ENCODE results near the gene CHCT1.

The CHCT1 gene

GRCh38 chr17:60442271-60443173 lies 20.2 kb downstream of the CHCT1 start:
- FAIRE-seq (peak; percentile 94), DNase-seq (ENCODE audit: insufficient read length, low spot score) (no peak)
- TF ChIP-seq POLR2A (IDR thresholded peaks at IDR 0.05; ENCODE audit: low read depth, low read length) = no peak

- FAIRE-seq = no peak
- no peak for DNase-seq (ENCODE audit: insufficient read length, low spot score)
- TF ChIP-seq POLR2A (IDR thresholded peaks at IDR 0.05; ENCODE audit: low read depth, low read length) = no peak
These were observed 21.4 kb downstream of the CHCT1 start for GRCh38 chr17:60443713-60444112.

GRCh38 chr17:60445144-60445543 lies 22.9 kb downstream of the CHCT1 start:
- FAIRE-seq = no peak

GRCh38 chr17:60447375-60447774 lies 25.1 kb downstream of the CHCT1 start:
- peak; percentile 81 for FAIRE-seq
- DNase-seq (ENCODE audit: insufficient read length, low spot score) = no peak
- no peak for TF ChIP-seq POLR2A (IDR thresholded peaks at IDR 0.05; ENCODE audit: low read depth, low read length)

More at GRCh38 chr17:60445144-60445543, 22.9 kb downstream of the CHCT1 start:
- DNase-seq (ENCODE audit: insufficient read length, low spot score) = no peak
- TF ChIP-seq POLR2A (IDR thresholded peaks at IDR 0.05; ENCODE audit: low read depth, low read length) = no peak

GRCh38 chr17:60451071-60451470 lies 28.8 kb downstream of the CHCT1 start:
- no peak for DNase-seq (ENCODE audit: insufficient read length, low spot score)
- no peak for FAIRE-seq

GRCh38 chr17:60451965-60452364 lies 29.7 kb downstream of the CHCT1 start:
- FAIRE-seq (peak; percentile 15), DNase-seq (ENCODE audit: insufficient read length, low spot score) (no peak)
- TF ChIP-seq POLR2A (IDR thresholded peaks at IDR 0.05; ENCODE audit: low read depth, low read length) = no peak

More at GRCh38 chr17:60451071-60451470, 28.8 kb downstream of the CHCT1 start:
- no peak for TF ChIP-seq POLR2A (IDR thresholded peaks at IDR 0.05; ENCODE audit: low read depth, low read length)

GRCh38 chr17:60455378-60455777 lies 33.1 kb downstream of the CHCT1 start:
- TF ChIP-seq POLR2A (IDR thresholded peaks at IDR 0.05; ENCODE audit: low read depth, low read length) = no peak
- DNase-seq (ENCODE audit: insufficient read length, low spot score) (no peak), FAIRE-seq (no peak)

GRCh38 chr17:60457148-60457547 lies 34.9 kb downstream of the CHCT1 start:
- FAIRE-seq = no peak
- no peak for TF ChIP-seq POLR2A (IDR thresholded peaks at IDR 0.05; ENCODE audit: low read depth, low read length)
- no peak for DNase-seq (ENCODE audit: insufficient read length, low spot score)

- no peak for TF ChIP-seq POLR2A (IDR thresholded peaks at IDR 0.05; ENCODE audit: low read depth, low read length)
- FAIRE-seq (no peak), DNase-seq (ENCODE audit: insufficient read length, low spot score) (no peak)
These were observed 39.3 kb downstream of the CHCT1 start for GRCh38 chr17:60461584-60461983.

GRCh38 chr17:60463157-60463835 lies 41.0 kb downstream of the CHCT1 start:
- DNase-seq (ENCODE audit: insufficient read length, low spot score) = no peak
- peak; percentile 36 for FAIRE-seq
- TF ChIP-seq POLR2A (IDR thresholded peaks at IDR 0.05; ENCODE audit: low read depth, low read length) = no peak

- no peak for DNase-seq (ENCODE audit: insufficient read length, low spot score)
- peak; percentile 38 for FAIRE-seq
- no peak for TF ChIP-seq POLR2A (IDR thresholded peaks at IDR 0.05; ENCODE audit: low read depth, low read length)
These were observed 42.1 kb downstream of the CHCT1 start for GRCh38 chr17:60464343-60464742.

- TF ChIP-seq POLR2A (IDR thresholded peaks at IDR 0.05; ENCODE audit: low read depth, low read length) = no peak
- FAIRE-seq (peak; percentile 70), DNase-seq (ENCODE audit: insufficient read length, low spot score) (no peak)
These were observed 46.1 kb downstream of the CHCT1 start for GRCh38 chr17:60468371-60468770.

GRCh38 chr17:60471451-60471850 lies 49.2 kb downstream of the CHCT1 start:
- FAIRE-seq (peak; percentile 6), DNase-seq (ENCODE audit: insufficient read length, low spot score) (no peak)
- no peak for TF ChIP-seq POLR2A (IDR thresholded peaks at IDR 0.05; ENCODE audit: low read depth, low read length)

- TF ChIP-seq POLR2A (IDR thresholded peaks at IDR 0.05; ENCODE audit: low read depth, low read length) = no peak
- FAIRE-seq (peak; percentile 69), DNase-seq (ENCODE audit: insufficient read length, low spot score) (no peak)
These were observed 50.2 kb downstream of the CHCT1 start for GRCh38 chr17:60472449-60472848.
